Endothelial cell of umbilical vein (primary cell): ENCODE measurements around the gene UBXN2A. TPM values are rescaled to one million over a fixed set of nuclear protein-coding genes. Genes with fewer than 3 reads are reported as not detected.

ENCODE experiments used
- BruUV-seq: library from RNA; stranded (reverse); fragments of 400-500 nt; replicated peaks from 2 replicates; lab custom pipeline; 2021; lab: Mats Ljungman, UMichigan
- CTCF ChIA-PET: fragments of 300-600, 350-600 bp; sonication (Branson Sonifier 250); formaldehyde crosslinking; loops from one replicate; lab custom pipeline; 2021; ENCODE audit warnings: antibody characterized with exemption, inconsistent platforms; lab: Charles Lee
- POLR2A ChIA-PET: fragments of 300-600, 350-600 bp; sonication (Branson Sonifier 250); formaldehyde crosslinking; loops from one replicate; lab custom pipeline; 2021; ENCODE audit warnings: antibody characterized with exemption, inconsistent platforms; lab: Charles Lee
- DNase-seq: peaks from one replicate; pipeline ENCODE4 v3.0.0-alpha.2; 2011; ENCODE audit warnings: low read depth, low spot score
- FAIRE-seq: peaks from 2 replicates; lab custom pipeline; 2011; peaks lifted over from hg19 to GRCh38; lab: Jason Lieb, UNC
- H2AFZ ChIP-seq: 2 replicates; pipeline ENCODE4 v1.6.0; 2012; ENCODE audit warnings: low read depth, low read length, control low read depth, inconsistent platforms
- H3K27ac ChIP-seq: 2 replicates; pipeline ENCODE4 v1.5.1; 2011; ENCODE audit warnings: low read depth, mild to moderate bottlenecking, control low read depth, low read length, moderate library complexity; ENCODE audit not compliant: insufficient read depth
- H3K27me3 ChIP-seq, 2 experiments: 2 replicates each; pipeline versions ENCODE4 v1.6.0 to v1.6.1; 2011; ENCODE audit warnings: low read length in 2 of 2, mixed read lengths in 1 of 2; ENCODE audit not compliant: control insufficient read depth in 2 of 2, insufficient read depth in 2 of 2
- H3K36me3 ChIP-seq, 2 experiments: 2 replicates in 1 of 2; 3 replicates in 1 of 2; pipeline ENCODE4 v1.5.1; 2011; ENCODE audit warnings: low read length in 2 of 2, mild to moderate bottlenecking in 1 of 2, moderate library complexity in 1 of 2; ENCODE audit not compliant: control insufficient read depth in 2 of 2, insufficient read depth in 2 of 2; ENCODE audit errors: extremely low read depth in 1 of 2
- H3K4me1 ChIP-seq: 3 replicates; pipeline ENCODE4 v1.5.1; 2011; ENCODE audit warnings: mild to moderate bottlenecking, low read length; ENCODE audit not compliant: control insufficient read depth, insufficient read depth; ENCODE audit errors: extremely low read depth
- H3K4me2 ChIP-seq: 2 replicates; pipeline ENCODE4 v1.6.1; 2011; ENCODE audit warnings: low read length, control low read depth, mixed read lengths; ENCODE audit not compliant: insufficient read depth
- H3K4me3 ChIP-seq, 3 experiments: fragments of 200-600 bp in 1 of 3; sonication (generic), shearing (Covaris generic) in 1 of 3; replicated peaks in 1 of 3; 2 replicates each; pipeline ENCODE4 v1.5.1; 2011 to 2016; ENCODE audit warnings: control low read depth in 3 of 3, low read length in 3 of 3, mild to moderate bottlenecking in 2 of 3, inconsistent platforms in 1 of 3, low read depth in 1 of 3, moderate library complexity in 1 of 3; ENCODE audit not compliant: insufficient read depth in 1 of 3
- H3K79me2 ChIP-seq: 2 replicates; pipeline ENCODE4 v1.6.0; 2012; ENCODE audit warnings: low read length, inconsistent platforms; ENCODE audit not compliant: control insufficient read depth, insufficient read depth
- H3K9ac ChIP-seq: replicated peaks from 2 replicates; pipeline ENCODE3; 2011; ENCODE audit warnings: low read length, control low read depth; ENCODE audit not compliant: insufficient read depth; ENCODE audit errors: extremely low read depth
- H3K9me1 ChIP-seq: replicated peaks from 3 replicates; pipeline ENCODE4 v1.6.0; 2011; ENCODE audit warnings: mild to moderate bottlenecking, low read length; ENCODE audit not compliant: control insufficient read depth, insufficient read depth; ENCODE audit errors: extremely low read depth
- H3K9me3 ChIP-seq: replicated peaks from 2 replicates; pipeline ENCODE4 v1.5.1; 2012; ENCODE audit warnings: low read length, inconsistent platforms; ENCODE audit not compliant: control insufficient read depth, insufficient read depth
- H4K20me1 ChIP-seq: replicated peaks from 2 replicates; pipeline ENCODE3; 2011; ENCODE audit warnings: mild to moderate bottlenecking, low read length; ENCODE audit not compliant: control insufficient read depth, insufficient read depth; ENCODE audit errors: extremely low read depth
- CTCF ChIP-seq, 2 donors: IDR thresholded peaks; 1 replicate in 1 of 2; 2 replicates in 1 of 2; pipeline ENCODE4 v1.5.1; 2011; ENCODE audit warnings: low read length in 2 of 2, mild to moderate bottlenecking in 2 of 2, moderate library complexity in 2 of 2, control low read depth in 1 of 2, inconsistent platforms in 1 of 2, low read depth in 1 of 2; ENCODE audit not compliant: insufficient read depth in 1 of 2; ENCODE audit errors: extremely low read depth in 1 of 2
- EZH2 ChIP-seq: IDR thresholded peaks from 2 replicates; pipeline ENCODE4 v1.6.1; 2012; ENCODE audit warnings: borderline replicate concordance, low read depth, mild to moderate bottlenecking, moderate library complexity, low read length, inconsistent platforms; ENCODE audit not compliant: severe bottlenecking
- FOS ChIP-seq: IDR thresholded peaks from 2 replicates; pipeline ENCODE4 v1.6.1; 2011; ENCODE audit warnings: mild to moderate bottlenecking, low read length, moderate library complexity, borderline replicate concordance; ENCODE audit not compliant: insufficient read depth
- GATA2 ChIP-seq: IDR thresholded peaks from 2 replicates; pipeline ENCODE4 v1.7.0; 2011; ENCODE audit warnings: low read depth, mild to moderate bottlenecking, moderate library complexity, mixed read lengths, low read length; ENCODE audit not compliant: insufficient read length, insufficient read depth
- JUN ChIP-seq: IDR thresholded peaks from 2 replicates; pipeline ENCODE4 v1.6.1; 2011; ENCODE audit warnings: borderline replicate concordance, low read depth; ENCODE audit not compliant: insufficient read length, insufficient read depth
- MAX ChIP-seq: IDR thresholded peaks from 2 replicates; pipeline ENCODE4 v1.6.1; 2011; ENCODE audit not compliant: insufficient read depth, insufficient read length
- MYC ChIP-seq: IDR thresholded peaks from one replicate; pipeline ENCODE4 v1.6.1; 2011; ENCODE audit warnings: mild to moderate bottlenecking, low read depth, low read length
- POLR2A ChIP-seq: IDR thresholded peaks from 2 replicates; pipeline ENCODE4 v1.6.1; 2012; ENCODE audit warnings: low read depth, mild to moderate bottlenecking, control low read depth, low read length
- POLR2AphosphoS5 ChIP-seq: IDR thresholded peaks from 2 replicates; pipeline ENCODE4 v1.6.1; 2012; ENCODE audit warnings: low read depth, mild to moderate bottlenecking, control low read depth, low read length, moderate library complexity; ENCODE audit not compliant: insufficient read depth
- dilution Hi-C: fragments of 300-500 bp; cut with MboI; formaldehyde crosslinking; loops from one replicate; pipeline ENCODE4 v1.15.0; 2019; ENCODE audit warnings: low sequenced_read_pairs; ENCODE audit not compliant: extremely low pct_ligation_motif_present
- intact Hi-C: fragments of 100-400 bp; cut with micrococcal nuclease; formaldehyde crosslinking; loops from one replicate; pipeline ENCODE4 v1.10.0; 2022
- polyA plus RNA-seq, 4 experiments: library from polyadenylated mRNA; depleted of rRNA in 3 of 4; stranded (reverse) in 3 of 4; unstranded in 1 of 4; fragments of >200 nt; gene quantifications; 2 replicates each; pipeline versions ENCODE4 v1.2.1 to v1.2.3, GENCODE V29; 2011 to 2012; ENCODE audit warnings: missing spikeins in 1 of 4
- total RNA-seq: library from RNA; stranded (reverse); gene quantifications from 2 replicates; pipeline ENCODE4 v1.2.3, GENCODE V29; 2021

UBXN2A gene
- total and polyA plus RNA-seq, 2 donors (not counting 3 experiments of a cell fraction or from before 2014, with no cell fraction given), result 3.6 to 19.0 TPM

GRCh38 chr2:24018241-24018640 is 78.0 kb downstream of the UBXN2A start:
- Histone ChIP-seq H3K4me1 (peaks cover 18% of the 10 kb centered on the region), H3K27me3 (no peaks in the 10 kb centered on the region), H4K20me1 (no peaks in the 10 kb centered on the region), H3K27ac (no peak overlapping the region), H3K9me3 (no peaks in the 10 kb centered on the region), H3K4me2 (no peak overlapping the region), H3K79me2 (no peaks in the 10 kb centered on the region), H3K9ac (no peak overlapping the region), H3K4me3 (no peak overlapping the region), H3K36me3 (peaks cover 0 to 2% of the 10 kb centered on the region in 2 experiments), H2AFZ (no peak overlapping the region), H3K9me1 (no peaks in the 10 kb centered on the region)
- intact Hi-C loops (no loop called here), dilution Hi-C loops (no loop called here)
- no peak for DNase-seq
- ChIA-PET CTCF (no interaction called here), POLR2A (no interaction called here)
- TF ChIP-seq MAX (no peak), JUN (no peak), CTCF (IDR thresholded peaks at IDR 0.05; ENCODE audit: extremely low read depth in 1 of 2, insufficient read depth in 1 of 2, low read depth in 1 of 2, low read length in 2 of 2) (no peak)
- BruUV-seq, result no TSS peak
- FAIRE-seq, result no peak

GRCh38 chr2:24019729-24020128 is 79.5 kb downstream of the UBXN2A start:
- Histone ChIP-seq H3K36me3 (peaks cover 0 to 2% of the 10 kb centered on the region in 2 experiments), H3K79me2 (no peaks in the 10 kb centered on the region), H3K9me3 (no peaks in the 10 kb centered on the region), H3K9me1 (no peaks in the 10 kb centered on the region), H3K9ac (no peak overlapping the region), H3K27me3 (no peaks in the 10 kb centered on the region), H4K20me1 (no peaks in the 10 kb centered on the region), H3K4me2 (no peak overlapping the region), H3K4me3 (no peak overlapping the region), H3K4me1 (peaks cover 18% of the 10 kb centered on the region), H2AFZ (no peak overlapping the region), H3K27ac (no peak overlapping the region)
- intact Hi-C loops (no loop called here), dilution Hi-C loops (no loop called here)
- no peak for TF ChIP-seq MYC
- no peak for TF ChIP-seq MAX
- no peak for TF ChIP-seq GATA2
- TF ChIP-seq CTCF (IDR thresholded peaks at IDR 0.05; ENCODE audit: extremely low read depth in 1 of 2, insufficient read depth in 1 of 2, low read depth in 1 of 2, low read length in 2 of 2), result no peak
- no peak for TF ChIP-seq POLR2A
- no peak for TF ChIP-seq EZH2
- TF ChIP-seq FOS, result no peak
- no peak for TF ChIP-seq POLR2AphosphoS5
- CTCF ChIA-PET, result no interaction called here
- POLR2A ChIA-PET, result no interaction called here
- no peak for FAIRE-seq
- DNase-seq, result no peak
- no TSS peak for BruUV-seq
